Stimulated activated CD4-positive, alpha-beta T cell treated with anti-CD3 and anti-CD28 coated beads, Interleukin-2, amount 100 ng/mL, for 48 hours (primary cell): Measurements from ENCODE around the gene SDK1.

Source experiments
- DNase-seq, 2 donors: peaks; one replicate each; pipeline ENCODE4 v3.0.0-alpha.2; 2020

The SDK1 gene

DNA sequence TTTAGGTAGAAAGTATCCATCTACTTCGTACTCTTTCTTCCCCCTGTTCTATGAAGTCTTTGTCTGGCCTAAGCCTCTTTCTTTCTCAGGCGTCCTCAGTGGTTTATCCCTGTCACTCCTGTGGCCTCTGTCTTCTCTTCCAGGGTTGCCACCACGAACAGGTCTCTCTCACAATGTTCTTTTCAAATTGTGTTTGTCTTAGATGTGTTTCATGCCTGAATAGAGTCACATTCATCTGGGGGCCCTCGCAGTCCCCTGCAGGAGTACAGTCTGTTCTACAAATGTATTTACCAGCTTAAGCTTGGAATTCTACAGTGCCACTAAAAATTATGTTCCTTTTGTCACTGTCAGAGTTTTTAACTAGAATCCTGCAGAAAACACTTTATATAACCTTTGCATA is 700.7 kb downstream of the SDK1 start:
- DNase-seq = no peak

DNA sequence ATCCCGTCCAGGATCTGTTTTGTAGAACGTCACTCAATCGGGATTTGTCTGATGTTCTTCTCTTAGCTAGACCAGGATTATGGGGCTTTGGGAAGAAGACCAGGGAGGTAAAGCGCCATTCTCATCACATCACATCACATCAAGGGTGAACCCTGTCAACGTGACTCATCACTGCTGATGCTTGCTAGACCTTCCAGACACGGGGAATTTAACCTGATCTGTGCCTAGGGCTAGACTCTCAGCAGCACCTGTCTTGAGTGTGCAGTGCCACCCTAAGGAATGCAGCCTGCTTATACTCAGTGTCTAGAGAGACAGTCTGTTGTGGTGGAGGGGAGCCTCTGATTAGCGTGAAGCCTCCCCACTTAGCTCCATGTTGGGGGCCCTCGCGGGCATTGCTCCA is 702.5 kb downstream of the SDK1 start:
- DNase-seq = no peak

DNA sequence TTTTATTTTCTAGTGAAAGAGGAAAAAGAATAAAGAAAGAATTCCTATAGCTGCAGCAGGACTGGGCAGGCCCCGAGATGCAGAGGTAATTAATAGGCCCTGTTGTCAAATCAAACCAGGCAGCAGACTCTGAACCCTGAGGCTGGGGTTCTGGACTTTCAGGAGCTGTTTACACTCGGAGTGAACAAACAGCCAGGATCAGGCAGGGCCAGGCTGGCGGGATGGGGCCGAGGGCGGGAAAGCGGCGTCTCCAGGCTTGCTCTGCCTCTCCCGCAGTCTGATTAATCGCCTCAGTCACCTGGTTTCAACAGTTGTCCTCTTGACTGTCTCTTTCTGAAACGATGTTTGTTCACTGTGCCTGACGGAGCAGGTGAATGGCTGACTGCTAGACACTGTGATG is 705.6 kb downstream of the SDK1 start:
- no peak for DNase-seq

DNA sequence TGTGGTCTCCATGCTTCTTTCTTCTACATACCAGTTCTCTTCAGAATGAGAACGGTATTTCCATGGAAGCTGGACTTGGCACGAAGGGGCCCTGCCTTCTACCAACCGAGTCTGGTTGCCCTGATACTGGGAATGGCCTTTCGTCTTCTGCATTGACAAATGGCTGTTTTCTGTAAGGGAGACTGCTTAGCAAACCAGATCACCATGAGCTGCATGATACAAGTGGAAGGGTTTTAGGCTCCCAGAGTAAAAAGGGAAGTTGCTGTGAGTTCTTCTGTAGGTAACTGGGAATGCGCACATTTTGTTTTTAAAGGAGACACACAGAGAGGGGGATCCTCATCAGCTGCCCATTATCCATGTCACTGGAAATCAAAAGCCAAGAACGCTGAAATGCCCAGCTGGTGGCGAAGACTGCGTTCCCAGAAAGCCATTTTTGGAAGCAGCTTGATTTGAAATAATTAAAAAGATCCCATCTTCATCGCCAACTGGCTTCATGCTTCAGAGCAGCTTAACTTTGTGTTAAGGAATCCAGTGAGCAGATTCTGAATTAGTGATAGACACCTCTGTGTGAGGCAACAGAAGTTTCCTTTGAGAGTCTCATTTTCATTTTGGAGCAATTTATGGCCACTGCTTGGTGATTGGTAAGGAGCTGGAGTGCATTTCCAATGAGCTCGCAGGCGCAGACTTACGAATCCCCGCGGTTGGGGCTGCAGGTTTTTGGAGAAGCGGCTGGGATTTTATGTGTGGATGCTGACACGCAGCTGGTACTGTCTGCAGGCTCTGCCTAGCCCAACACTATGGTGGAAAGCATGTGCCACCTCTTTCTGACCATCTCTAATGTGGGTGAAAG is 708.4 kb downstream of the SDK1 start:
- DNase-seq = no peak

DNA sequence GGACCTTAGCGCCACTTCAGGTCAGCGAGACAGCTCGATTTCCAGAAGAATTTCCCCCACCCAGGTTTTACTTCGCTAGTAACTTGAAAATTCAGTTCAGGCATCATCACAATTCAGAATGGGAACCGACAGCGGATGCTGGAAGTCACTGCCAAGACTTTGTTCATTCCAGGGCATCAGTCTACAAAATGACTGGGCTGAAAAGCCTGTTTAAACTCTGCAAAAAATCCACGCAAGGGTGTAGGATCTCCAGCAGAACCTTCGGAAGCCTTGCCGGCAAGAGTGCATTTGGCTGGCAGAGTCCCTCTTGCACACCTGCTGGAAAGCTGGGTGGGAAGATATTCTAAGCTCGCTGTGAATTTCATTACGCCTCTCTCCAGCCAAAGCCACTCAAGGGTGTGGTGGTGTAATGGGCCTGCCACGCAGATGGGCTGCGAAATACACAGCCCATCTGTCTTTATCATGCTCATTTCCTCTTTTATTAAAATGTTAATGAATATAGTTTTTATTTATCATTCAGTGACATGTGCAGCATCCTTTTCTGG is 709.1 kb downstream of the SDK1 start:
- DNase-seq = no peak

DNA sequence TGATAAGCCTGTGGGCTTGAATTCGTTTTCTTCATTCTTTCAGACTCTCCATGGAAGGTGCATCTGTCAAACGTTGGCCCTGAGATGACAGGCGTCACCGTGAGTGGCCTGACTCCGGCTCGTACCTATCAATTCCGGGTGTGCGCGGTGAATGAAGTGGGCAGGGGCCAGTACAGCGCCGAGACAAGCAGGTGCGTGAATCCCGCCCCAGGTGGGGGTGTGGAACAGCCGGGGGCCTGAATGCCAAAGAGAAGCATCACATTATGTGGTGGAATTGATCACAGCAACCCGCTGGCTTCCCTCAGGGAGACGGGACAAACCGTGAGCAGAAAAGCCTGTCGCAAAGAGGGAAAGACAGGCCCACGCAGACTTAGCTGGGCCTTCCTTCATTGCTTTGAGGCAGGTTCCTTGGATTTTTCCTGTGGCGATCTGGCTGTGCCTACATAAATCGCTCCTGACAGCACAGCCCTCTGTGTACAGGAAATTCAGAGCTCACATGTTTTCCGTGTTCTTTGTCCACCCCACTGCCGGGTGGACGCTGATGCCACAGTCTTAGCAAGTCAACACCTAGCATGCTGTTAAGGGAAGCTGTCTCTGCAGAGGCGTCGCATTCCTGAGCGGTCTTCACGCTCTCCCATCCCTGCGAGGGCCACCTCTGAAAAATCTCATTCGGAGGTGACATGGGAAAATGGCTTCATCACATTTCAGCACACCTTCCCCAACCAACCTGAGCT is 710.0 kb downstream of the SDK1 start:
- DNase-seq = no peak

DNA sequence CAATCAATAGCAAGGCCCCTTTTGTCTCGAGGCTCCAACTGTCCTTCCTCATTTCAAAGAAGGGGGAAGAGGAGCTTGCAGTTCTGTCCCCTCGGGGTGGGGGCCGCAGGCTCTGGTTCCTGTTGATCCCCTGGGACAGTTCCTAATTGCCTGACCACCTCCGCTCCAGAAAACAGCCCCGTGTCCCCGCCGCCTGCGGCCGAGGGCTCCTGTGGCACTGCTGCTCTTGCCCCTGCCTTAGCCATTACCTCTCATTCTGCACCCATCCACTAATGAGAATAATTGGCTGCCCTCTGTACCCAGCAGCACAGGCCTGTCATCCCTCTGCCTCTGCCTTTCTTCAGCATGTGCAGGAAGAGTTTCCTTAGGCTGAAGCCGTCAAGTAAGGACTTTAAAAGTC is 712.7 kb downstream of the SDK1 start:
- DNase-seq = no peak

DNA sequence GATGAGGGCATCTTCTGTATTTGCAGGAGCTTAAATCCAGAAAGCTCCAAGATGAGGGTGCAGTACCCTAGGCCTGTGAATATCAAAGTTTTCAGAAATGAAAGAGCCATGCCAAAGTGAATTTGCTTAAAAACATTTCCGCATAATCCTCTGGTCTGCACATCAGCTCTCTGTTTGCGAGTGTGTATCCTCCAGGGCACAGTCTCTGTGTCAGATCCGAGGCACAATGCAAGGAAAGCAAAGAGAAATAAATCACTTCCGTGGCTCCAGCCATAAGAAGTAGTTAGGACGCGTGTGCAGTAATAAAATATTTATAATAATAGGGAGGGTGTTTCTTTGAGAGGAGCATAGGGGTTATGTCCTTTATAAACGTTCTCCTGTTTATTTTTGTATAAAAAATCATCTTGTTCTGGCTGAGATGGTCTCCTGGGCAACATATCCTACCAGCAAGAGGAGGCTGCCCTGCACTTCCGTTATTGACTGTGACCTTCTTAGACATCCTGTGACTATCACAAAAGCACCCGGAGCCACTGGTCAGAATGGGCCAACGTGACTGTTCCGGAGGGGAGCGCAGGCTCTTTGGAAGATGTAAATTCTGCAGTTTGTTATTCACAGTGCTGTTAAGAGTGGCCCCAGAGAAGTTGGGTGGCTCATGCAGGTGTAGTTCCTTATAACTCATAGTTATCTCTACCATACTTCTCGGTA is 713.4 kb downstream of the SDK1 start:
- DNase-seq = no peak

DNA sequence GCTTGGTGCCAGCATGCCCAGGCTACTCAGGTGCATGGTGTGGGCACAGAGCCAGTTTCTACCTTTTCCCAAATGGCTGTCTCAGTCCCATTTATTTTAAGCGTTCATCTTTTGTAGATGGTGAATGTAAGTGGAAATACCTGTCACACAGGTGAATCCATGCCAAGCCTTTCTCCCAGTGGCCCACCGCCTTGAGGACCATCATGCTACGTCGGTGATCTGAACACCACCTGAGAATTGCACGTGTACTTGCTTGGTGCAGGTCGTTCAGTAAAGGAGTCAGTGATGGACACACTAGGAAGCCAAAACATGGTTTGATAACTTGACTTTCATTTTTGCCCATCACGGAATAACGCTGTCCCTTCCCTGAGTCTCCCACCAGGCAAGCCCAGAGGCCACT is 714.3 kb downstream of the SDK1 start:
- no peak for DNase-seq

DNA sequence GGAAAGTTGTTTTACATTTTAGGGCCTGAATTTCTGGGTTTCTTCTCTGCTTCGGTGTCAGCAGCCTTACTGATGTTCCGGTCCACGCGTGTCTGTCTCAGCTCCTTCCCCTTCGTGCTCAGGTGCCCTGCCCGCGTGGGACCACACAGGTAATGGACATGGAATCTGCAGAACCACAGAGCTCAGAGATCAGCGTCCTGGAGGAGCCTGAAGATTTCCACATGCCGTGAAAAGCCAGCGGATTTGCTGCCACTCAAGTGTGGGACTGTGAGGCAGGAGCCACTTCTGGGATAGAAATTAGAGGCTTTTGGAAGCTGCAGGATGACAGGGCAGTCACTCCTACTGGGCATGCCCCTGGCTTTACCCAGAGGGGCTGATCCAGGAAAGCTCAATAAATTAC is 714.9 kb downstream of the SDK1 start:
- DNase-seq = no peak

DNA sequence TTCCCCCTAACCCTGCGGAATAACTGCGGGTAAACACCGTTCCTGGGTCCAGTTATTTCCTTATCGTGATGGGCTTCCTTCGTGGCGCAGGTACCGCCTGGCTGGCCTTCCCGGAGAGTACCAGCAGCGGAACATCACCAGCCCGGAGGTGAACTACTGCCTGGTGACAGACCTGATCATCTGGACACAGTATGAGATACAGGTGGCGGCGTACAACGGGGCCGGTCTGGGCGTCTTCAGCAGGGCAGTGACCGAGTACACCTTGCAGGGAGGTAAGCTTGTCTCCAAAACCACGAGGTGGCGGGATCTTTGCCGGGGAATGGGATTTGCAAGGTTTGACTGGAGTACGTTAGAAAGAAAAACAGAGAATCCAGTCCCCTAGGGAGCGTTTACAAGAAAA is 716.0 kb downstream of the SDK1 start:
- DNase-seq = no peak

DNA sequence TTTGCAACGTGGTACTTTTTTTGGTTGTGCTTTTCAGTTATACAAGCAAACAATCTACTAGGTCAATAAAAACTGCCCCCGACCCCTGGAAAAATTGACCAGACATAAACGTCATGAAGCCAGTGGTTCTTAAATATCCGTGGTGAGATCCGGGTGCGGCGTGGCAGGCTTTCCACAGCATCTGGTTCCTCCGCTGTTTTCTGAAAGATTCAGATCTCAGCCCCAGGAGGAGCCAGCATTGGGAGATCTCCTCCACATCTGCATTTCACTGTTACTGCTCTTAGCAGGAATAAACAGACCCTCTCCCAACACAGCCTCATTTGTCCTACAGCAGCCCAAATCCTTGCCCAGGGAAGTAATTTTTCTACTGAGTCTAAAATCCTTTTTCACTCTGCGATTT is 716.7 kb downstream of the SDK1 start:
- DNase-seq = no peak

DNA sequence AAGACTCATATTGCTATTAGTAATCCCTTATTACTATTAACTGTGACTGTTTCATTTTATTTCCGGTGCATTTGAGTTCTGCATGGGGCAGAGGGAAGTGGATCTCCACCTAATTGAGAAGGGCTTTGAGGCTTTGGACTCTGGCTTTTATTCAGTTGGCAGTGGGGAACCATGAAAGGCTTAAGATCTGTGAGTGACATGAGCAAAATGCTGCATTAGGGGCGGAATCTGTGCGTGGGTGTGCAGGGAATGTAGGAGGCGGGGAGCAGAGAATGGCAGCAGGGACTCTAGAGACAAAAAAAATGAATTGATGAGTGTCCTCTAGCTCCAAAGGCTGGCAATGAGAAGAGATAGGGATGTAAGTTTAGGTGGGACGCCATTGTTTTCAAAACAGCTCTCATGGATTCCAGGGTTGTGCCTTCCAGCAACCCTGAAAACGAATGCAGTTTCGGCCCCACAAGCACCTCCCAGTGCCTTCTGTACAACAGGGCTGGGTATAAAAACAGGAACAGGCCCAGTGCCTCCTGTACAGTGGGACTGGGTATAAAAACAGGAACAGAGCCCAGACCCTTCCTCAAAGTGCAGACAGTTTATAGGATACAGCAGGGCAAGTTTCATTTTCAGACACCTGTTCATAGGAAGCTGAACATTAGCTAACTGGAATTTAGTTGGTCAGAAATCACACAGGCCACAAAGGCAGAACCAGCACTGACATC is 717.7 kb downstream of the SDK1 start:
- DNase-seq = no peak

DNA sequence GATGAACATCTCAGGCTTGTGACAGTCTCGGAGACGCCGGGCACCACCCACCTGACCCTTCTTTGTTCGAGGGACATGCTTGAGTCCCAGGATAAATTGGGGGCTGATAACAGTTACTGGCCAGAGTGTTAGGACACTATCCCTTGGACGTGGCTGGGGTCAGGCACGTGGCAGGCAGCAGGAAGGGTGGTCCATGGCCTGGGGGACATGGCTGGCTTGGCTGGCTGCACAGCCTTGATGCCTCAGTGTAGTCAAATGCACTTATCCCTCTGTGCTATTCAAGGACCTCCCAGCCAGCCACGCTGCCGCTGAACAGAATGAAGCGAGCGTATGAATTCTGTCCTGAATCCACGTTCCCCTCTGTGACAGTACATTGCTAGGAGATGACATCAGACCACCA is 719.0 kb downstream of the SDK1 start:
- no peak for DNase-seq

DNA sequence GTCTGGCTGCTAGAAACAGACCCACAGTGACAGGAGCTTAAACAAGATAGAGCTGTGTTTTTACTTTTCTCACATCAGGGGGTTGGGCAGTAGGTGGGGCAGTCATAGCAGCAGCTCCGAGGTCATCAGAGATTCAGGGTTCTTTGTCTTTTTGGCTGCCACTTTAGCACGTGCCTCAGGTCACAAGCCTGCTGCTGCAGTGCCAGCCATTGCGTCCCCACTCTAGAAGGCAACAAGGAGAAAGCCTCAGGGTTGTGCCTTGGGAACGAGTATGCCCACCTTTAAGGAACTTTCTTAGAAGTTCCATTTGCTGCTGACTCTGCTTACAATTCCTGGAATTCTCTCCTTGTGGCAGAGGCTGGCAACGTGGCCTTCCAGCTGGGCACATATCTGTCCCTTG is 720.4 kb downstream of the SDK1 start:
- DNase-seq = no peak

DNA sequence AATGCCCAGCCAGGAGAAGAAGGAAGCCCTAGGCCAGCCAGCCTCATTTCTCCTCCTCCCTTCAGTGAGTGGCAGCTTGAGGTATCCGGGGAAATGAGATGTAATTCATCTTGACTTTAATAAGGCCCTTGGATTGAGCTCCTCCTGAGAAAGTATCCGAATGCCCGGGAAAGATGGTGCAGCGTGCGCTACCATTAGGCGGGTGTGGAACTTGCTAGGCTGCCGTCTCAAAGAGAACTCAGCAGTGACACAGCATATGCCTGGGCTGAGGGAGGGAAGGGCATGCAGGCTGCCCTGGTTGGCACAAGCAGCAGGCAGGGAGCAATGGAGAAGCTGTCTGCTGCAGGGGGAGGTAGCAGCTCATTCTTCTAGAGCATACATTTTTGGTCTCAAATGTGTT is 721.2 kb downstream of the SDK1 start:
- DNase-seq = no peak

DNA sequence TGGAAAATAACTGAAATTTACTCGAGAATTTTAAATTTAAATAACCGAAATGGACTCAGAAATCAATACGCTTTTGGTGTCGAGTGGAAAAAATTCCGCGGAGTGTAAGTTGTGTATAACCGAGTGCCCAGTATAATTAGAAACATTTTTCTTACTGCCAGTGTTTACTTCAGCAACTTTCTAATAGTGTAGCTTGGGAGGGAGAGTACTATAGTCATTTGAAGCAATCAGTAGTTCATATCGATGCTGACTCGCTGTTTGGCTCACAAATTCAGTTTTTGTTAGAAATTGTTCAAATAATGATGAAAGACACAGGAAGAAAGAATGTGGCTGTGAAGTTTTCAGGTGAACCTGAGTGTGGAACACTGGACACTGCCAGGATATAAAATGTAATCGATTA is 722.5 kb downstream of the SDK1 start:
- DNase-seq = no peak

DNA sequence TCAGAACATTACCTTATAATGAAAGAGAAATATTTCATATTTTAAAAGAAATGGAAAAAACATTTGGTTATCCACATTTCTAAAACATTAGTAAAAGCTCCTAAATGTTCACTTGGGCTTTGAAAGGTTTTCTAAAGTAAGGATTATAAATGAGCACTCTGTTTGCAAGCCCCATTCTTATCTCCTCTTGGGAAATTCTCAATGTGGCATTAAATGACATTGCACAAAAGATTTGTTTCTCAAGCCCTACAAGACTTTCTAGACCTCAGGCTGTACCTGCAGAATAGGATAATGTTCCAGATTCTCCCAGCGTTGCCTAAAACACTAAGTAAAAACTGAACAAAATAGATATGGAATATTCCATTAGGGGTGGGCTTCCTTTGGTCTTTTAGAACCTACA is 723.1 kb downstream of the SDK1 start:
- DNase-seq = no peak

DNA sequence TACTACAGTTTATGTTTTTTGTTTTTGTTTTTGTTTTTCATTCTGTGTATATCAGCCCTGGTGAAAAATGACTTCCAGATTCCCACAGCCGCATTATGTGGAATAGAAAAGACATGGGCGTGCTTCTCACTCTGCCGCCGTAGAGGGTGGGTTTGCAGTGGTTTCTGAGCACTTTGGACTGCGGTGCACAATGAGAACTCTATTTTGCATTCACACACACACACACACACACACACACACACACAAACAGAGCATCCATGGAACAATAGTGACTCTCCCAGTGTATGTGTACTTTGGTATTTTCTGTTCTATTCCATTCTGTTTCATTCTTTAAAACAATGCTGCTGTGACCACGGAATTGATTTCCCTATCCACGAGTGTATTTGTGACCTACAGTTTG is 723.8 kb downstream of the SDK1 start:
- DNase-seq = no peak

DNA sequence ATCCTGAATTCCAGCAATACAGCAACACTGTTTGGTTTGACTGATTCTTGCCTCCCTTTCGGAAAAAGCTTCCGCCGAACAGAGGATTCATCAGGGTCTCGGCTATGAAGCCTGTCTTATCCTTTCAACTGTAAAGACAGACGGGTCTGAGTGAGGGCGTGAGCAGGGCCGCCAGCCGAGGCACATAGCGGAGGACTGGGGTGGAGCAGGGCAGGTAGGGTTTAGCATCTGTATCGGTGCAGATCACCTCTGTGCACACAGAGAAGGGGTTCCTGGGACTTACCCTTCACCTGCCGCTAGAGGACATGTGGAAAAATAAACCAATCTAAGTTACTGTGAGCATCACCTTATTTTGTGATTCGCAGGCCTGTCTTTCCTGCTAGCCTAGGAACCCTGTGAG is 724.2 kb downstream of the SDK1 start:
- DNase-seq = no peak

DNA sequence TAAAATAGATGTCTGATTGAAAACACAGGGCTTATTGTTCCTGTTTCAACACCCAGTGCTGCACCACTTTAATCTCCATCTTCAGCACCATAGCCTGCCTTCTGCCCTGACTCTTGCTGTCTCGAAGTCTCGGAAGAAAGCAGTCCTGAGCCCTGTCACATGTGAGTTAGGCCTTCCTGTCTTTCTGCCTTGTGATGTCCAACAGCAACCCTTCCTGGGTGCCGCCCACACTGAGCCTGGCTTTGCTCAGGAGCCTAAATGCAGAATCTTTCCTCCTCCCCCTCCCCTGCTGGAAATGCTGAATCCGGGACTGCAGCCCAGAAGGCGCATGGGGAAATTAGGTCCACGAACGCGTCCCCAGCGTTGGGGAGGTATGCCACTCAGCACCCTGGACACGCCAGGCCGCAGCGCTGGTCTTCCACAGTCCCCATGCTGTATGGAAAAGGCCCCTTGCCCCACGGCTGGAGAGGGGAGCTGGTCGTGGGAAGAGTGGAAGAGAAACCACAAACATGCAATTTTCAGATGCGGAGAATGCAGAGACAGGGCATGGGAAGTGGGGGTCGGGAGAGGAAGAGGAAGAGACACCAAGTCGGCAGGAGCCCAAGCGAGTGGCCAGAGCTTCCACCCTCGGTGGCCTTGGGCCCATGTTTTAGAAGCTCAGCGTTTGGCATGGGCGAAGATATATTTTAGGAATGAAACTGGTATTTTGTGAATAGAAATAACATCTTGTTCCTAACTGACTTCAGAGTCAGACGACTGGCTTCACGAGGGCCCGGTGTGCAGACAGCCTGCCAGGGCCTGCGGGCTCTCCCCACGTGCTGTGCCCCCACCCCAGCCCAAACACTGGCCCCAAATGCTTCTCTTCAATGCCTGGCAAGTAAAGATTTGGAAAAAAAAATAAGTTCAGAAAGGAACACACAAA is 724.9 kb downstream of the SDK1 start:
- DNase-seq = no peak

DNA sequence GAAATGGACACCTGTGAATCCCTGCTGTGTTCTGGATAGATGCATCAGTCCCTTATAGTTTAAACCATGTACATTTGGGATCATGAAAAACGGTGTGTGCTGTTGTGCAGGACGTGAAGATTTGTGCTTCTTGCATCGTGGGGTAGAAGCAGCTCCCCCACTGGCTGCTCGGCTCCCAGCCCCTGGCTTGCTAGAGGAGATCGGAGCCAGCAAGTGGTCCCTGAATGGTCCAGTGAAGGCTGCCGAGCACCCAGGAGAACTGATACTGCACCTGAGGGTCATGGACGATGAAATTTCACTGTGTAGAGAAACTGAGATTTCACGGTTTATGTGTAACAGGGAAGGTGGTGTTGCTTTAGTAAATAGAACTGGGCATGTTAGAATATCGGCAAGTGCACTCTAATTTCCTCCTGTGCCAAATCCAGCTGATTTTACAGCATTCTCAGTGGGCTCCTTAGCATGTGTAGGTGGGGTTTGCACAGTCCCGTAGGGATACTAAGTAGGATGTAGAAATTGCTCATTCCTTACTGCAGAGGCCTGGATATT is 726.0 kb downstream of the SDK1 start:
- no peak for DNase-seq
